ENCODE data around the gene STOX2. TPM values are rescaled to one million over a fixed set of nuclear protein-coding genes. Genes with fewer than 3 reads are reported as not detected.

The STOX2 gene
- total RNA-seq, 2 donors from 2014 or later: 0.89 to 2.5 TPM

GRCh38 chr4:183986291-183986970 is 81.3 kb downstream of the STOX2 start:
- no peaks in the 10 kb centered on the region for H3K36me3 ChIP-seq
- H3K27me3 ChIP-seq: no peaks in the 10 kb centered on the region
- H3K4me1 ChIP-seq: no peaks in the 10 kb centered on the region
- H3K27ac ChIP-seq: no peak overlapping the region
- intact Hi-C loops (cut with DNase I): no loop called here
- H3K4me3 ChIP-seq: no peak overlapping the region
- H3K9ac ChIP-seq (ENCODE audit: low read depth in 2 of 2, low read length in 2 of 2): no peak overlapping the region
- DNase-seq: no peak
- H3K9me3 ChIP-seq: no peaks in the 10 kb centered on the region
- no peak for TF ChIP-seq CTCF (IDR thresholded peaks at IDR 0.05)

- peak overlapping the region; percentile 17 for H3K4me3 ChIP-seq
- H3K27ac ChIP-seq: peak overlapping the region; percentile 30
- no peaks in the 10 kb centered on the region for H3K4me1 ChIP-seq
- no peak for TF ChIP-seq CTCF (IDR thresholded peaks at IDR 0.05)
- H3K36me3 ChIP-seq: no peaks in the 10 kb centered on the region
- no peaks in the 10 kb centered on the region for H3K27me3 ChIP-seq
- intact Hi-C loops (cut with DNase I): no loop called here
- no peaks in the 10 kb centered on the region for H3K9me3 ChIP-seq
- peak; percentile 53 for DNase-seq
- H3K9ac ChIP-seq (ENCODE audit: low read depth in 2 of 2, low read length in 2 of 2): peak overlapping the region in 1 of 2 donors; percentile 60
These were observed 82.2 kb downstream of the STOX2 start for GRCh38 chr4:183986971-183987946.

- no peaks in the 10 kb centered on the region for H3K27me3 ChIP-seq
- no peak overlapping the region for H3K9ac ChIP-seq (ENCODE audit: low read depth in 2 of 2, low read length in 2 of 2)
- H3K36me3 ChIP-seq: no peaks in the 10 kb centered on the region
- peak; percentile 58 for DNase-seq
- no peak for TF ChIP-seq CTCF (IDR thresholded peaks at IDR 0.05)
- peak overlapping the region; percentile 30 for H3K27ac ChIP-seq
- H3K9me3 ChIP-seq: no peaks in the 10 kb centered on the region
- intact Hi-C loops (cut with DNase I): no loop called here
- peak overlapping the region; percentile 17 for H3K4me3 ChIP-seq
- no peaks in the 10 kb centered on the region for H3K4me1 ChIP-seq
These were observed 82.9 kb downstream of the STOX2 start for GRCh38 chr4:183987987-183988392.

- H3K9ac ChIP-seq (ENCODE audit: low read depth in 2 of 2, low read length in 2 of 2): no peak overlapping the region
- intact Hi-C loops (cut with DNase I): no loop called here
- H3K27me3 ChIP-seq: no peaks in the 10 kb centered on the region
- no peaks in the 10 kb centered on the region for H3K36me3 ChIP-seq
- TF ChIP-seq CTCF (IDR thresholded peaks at IDR 0.05): no peak
- DNase-seq: no peak
- no peak overlapping the region for H3K27ac ChIP-seq
- no peak overlapping the region for H3K4me3 ChIP-seq
- H3K9me3 ChIP-seq: no peaks in the 10 kb centered on the region
- no peaks in the 10 kb centered on the region for H3K4me1 ChIP-seq
These were observed 83.8 kb downstream of the STOX2 start for GRCh38 chr4:183988874-183989273.

- no peaks in the 10 kb centered on the region for H3K4me1 ChIP-seq
- no peak overlapping the region for H3K4me3 ChIP-seq
- no peak overlapping the region for H3K9ac ChIP-seq (ENCODE audit: low read depth in 2 of 2, low read length in 2 of 2)
- no peaks in the 10 kb centered on the region for H3K36me3 ChIP-seq
- H3K27me3 ChIP-seq: no peaks in the 10 kb centered on the region
- no peaks in the 10 kb centered on the region for H3K9me3 ChIP-seq
- no peak for TF ChIP-seq CTCF (IDR thresholded peaks at IDR 0.05)
- DNase-seq: no peak
- H3K27ac ChIP-seq: no peak overlapping the region
- intact Hi-C loops (cut with DNase I): no loop called here
These were observed 84.4 kb downstream of the STOX2 start for GRCh38 chr4:183989461-183989860.

Data from colonic mucosa (tissue), 4 donors.